GM18909 (cell line): ENCODE results near the gene VCP.
A peak's percentile ranks its signal among the peaks of the same experiment; 100 is the strongest.

ENCODE experiments used
- ATAC-seq: cut with Tn5 transposase; IDR thresholded peaks from one replicate; pipeline ENCODE4 v1.9.1; 2021; ENCODE audit warnings: mild to moderate bottlenecking; ENCODE audit not compliant: unreplicated experiment, poor library complexity

The VCP gene

GRCh38 chr9:35072461-35073278 is at the start of gene VCP:
Gene VCP, minus strand, starts transcription at chr9:35072625. Its CDS starts 272 bp downstream, at chr9:35072353.
- ATAC-seq = peak; percentile 87

- ATAC-seq = peak; percentile 51
Measured at GRCh38 chr9:35116898-35117551, 44.6 kb upstream of the VCP start.

- no peak for ATAC-seq
Measured at GRCh38 chr9:35116539-35116897, 44.1 kb upstream of the VCP start.

- ATAC-seq = peak; percentile 66
Measured at GRCh38 chr9:35115680-35116538, 43.5 kb upstream of the VCP start, which contains the start of gene ATOSB. Gene ATOSB, minus strand, starts transcription at chr9:35115862. Its CDS starts 7,588 bp downstream, at chr9:35108274.

GRCh38 chr9:35114840-35115628 is 42.6 kb upstream of the VCP start:
- ATAC-seq = no peak

- ATAC-seq = no peak
Measured at GRCh38 chr9:35114113-35114839, 41.9 kb upstream of the VCP start.

- ATAC-seq = no peak
Measured at GRCh38 chr9:35112257-35113020, 40.0 kb upstream of the VCP start.

- ATAC-seq = peak; percentile 78
Measured at GRCh38 chr9:35111001-35111933, 38.8 kb upstream of the VCP start.

GRCh38 chr9:35110327-35110761 is 37.9 kb upstream of the VCP start:
- ATAC-seq = no peak

- no peak for ATAC-seq
Measured at GRCh38 chr9:35108946-35109575, 36.6 kb upstream of the VCP start.

- ATAC-seq = no peak
Measured at GRCh38 chr9:35108461-35108860, 36.0 kb upstream of the VCP start.

- ATAC-seq = no peak
Measured at GRCh38 chr9:35107297-35108290, 35.2 kb upstream of the VCP start.

GRCh38 chr9:35106343-35106730 is 33.9 kb upstream of the VCP start:
- no peak for ATAC-seq

- no peak for ATAC-seq
Measured at GRCh38 chr9:35105571-35106342, 33.3 kb upstream of the VCP start.

- no peak for ATAC-seq
Measured at GRCh38 chr9:35105126-35105525, 32.7 kb upstream of the VCP start.
